Colon (tissue), 2 donors: ENCODE data around the gene C14orf39.

Experiments used
- FAIRE-seq: peaks from 2 replicates; lab custom pipeline; 2012; peaks lifted over from hg19 to GRCh38; lab: Jason Lieb, UNC
- donor health status: control.
- donor health status: control.

Gene C14orf39, protein sequence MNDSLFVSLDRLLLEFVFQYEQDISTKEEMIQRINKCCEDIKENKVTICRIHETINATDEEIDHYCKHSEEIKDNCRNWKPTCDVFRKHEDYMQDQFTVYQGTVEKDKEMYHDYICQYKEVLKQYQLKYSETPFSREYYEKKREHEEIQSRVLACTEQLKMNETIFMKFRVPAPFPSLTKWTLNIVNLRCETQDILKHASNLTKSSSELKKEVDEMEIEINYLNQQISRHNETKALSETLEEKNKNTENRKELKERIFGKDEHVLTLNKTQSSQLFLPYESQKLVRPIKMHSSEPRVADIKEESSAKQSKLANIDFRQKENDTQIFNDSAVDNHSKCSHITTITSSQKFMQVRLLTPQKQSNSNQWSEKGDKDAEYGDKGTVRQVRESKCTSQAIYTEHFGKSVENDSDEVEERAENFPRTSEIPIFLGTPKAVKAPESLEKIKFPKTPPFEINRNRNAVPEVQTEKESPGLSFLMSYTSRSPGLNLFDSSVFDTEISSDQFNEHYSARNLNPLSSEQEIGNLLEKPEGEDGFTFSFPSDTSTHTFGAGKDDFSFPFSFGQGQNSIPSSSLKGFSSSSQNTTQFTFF

GRCh38 chr14:60485598-60486251, at the start of gene C14orf39:
Gene C14orf39 (minus strand): TSS chr14:60486063. CDS start chr14:60485078, 985 bp downstream.
- FAIRE-seq: no peak

DNA sequence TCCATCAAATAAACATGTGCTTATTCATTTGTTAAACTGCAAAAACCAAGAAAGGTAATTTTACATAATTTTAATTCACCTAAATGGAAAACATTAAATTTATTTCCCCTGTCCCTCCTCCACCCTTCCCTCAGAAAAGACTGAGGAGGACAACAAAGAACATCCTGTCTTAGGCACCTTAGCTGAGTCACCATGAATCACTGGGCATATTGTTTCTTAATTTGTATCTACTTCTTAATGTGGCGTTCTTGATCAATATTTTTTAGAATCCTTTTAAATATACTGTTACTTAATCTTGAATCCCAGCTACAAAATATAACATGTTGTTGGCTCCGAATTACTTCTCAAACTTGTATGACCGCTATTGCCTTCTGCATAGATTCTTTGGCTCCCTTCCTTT, 46.6 kb upstream of the C14orf39 start:
- no peak for FAIRE-seq

- FAIRE-seq: no peak
Measured at GRCh38 chr14:60515511-60516289, 29.8 kb upstream of the C14orf39 start.

GRCh38 chr14:60514741-60515491, 29.1 kb upstream of the C14orf39 start:
- FAIRE-seq: no peak

GRCh38 chr14:60514378-60514740, 28.5 kb upstream of the C14orf39 start:
- FAIRE-seq: no peak

DNA sequence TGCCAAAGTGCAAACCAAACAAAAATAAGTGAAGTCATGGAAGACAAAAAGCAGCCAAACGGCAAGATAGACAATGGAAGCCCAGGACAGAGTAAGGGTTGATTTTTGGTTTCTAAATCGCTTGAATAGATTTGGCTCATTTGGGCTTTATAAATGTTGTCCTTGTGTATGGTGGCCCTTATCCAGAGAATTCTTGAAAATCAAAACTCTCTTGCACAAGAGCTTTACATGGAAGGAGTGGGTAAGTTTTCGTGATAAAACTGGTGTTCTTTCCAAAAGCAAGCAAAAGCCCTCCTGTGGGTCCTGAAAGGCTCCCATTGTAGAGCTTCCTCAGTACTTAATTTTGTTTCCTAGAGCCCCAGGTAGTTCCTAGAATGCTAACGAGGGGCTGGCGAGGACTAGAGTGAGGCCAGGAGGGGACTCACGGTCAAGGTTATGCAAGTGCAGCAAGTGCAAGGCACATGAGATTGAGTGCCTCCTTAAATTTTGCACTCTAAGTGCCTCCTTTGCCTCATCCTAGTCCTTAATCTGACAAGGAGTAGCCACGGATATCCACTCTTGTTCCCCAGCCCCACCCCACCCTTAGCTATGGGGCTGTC, 27.2 kb upstream of the C14orf39 start:
- no peak for FAIRE-seq

GRCh38 chr14:60512126-60512525, 26.3 kb upstream of the C14orf39 start:
- no peak for FAIRE-seq

DNA sequence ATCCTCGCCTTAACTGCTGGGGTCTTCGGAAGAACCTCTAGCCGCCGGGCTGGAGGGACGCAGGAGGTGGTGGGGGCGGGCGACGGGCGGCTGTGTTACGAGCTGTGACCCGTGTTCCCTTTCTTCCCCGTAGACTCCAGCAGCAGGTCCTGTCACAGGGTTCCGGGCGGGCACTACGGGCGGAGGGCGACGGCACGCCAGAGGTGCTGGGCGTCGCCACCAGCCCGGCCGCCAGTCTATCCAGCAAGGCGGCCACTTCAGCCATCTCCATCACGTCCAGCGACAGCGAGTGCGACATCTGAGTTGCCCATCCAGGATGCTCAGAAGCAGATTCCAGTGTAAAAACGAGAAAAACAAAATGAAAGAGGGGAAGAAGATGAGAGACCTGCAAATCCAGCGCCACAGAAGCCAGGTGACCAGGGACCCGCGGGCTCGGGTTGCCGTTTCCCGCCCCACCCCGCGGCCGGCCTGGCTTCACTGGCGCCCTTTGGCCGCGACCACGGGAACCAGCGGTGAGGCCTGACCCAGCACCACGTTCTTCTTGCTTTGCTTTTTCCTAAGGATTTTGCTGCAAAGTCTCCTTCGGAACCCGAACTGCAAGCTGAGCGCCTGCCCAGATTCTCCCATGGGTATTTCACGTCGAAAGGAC, 25.2 kb upstream of the C14orf39 start:
- FAIRE-seq: no peak

DNA sequence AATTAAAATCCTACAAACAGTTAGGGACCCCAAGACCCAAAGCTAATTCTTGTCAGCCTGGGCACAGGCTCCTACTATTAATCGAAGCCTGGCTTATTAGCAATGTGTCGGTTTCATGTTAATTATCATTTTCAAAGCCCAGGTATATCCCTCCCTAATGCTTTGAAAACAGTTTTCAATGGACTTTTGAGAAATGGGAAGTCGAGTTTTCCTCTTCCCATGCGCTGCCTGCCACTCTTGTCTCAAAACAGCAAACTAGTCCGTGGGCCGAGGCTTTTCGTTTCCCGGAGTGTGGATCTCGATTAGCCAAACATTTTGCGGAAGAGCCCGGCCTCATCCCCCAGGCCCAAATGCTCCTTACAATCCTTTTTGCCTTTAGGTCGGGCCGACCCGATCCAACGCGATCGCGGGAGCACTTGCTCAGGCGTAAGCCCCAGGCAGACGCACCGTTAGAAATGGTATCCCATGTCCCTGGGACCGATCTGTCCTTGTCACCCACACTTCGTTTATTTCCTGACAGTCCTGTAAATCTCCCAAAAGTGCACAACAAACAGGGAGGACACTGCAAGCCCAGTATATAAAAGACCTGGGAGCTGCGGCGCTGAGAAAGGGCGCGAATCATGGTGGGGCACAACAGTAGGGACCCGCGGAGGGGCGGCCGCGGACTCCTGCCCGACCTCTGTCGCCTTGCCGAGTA, 24.5 kb upstream of the C14orf39 start:
- no peak for FAIRE-seq

DNA sequence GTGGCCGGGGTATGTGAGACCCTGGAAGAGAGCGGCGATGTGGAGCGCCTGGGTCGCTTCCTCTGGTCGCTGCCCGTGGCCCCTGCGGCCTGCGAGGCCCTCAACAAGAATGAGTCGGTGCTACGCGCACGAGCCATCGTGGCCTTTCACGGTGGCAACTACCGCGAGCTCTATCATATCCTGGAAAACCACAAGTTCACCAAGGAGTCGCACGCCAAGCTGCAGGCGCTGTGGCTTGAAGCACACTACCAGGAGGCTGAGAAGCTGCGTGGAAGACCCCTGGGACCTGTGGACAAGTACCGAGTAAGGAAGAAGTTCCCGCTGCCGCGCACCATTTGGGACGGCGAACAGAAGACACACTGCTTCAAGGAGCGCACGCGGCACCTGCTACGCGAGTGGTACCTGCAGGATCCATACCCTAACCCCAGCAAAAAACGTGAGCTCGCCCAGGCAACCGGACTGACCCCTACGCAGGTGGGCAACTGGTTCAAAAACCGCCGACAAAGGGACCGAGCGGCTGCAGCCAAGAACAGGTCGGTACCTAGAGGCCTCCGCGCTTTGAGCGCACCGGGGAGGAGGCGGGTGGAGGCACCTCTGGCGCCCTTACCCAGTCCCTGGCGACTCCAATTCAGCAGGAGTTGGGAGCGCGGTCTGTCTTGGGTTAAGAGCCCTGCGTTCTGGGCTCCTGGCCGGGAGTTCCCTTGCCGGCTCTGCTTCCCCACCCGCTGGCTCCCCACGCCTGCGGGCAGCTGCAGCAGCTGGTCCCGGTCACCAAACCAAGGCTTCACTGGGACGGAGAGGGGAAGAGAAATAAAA, 23.8 kb upstream of the C14orf39 start:
- no peak for FAIRE-seq

- FAIRE-seq: no peak
Measured at GRCh38 chr14:60508707-60509437, 23.0 kb upstream of the C14orf39 start, which contains the start of gene SIX6. Gene SIX6 (plus strand): TSS chr14:60509146. CDS start chr14:60509399, 253 bp downstream.

DNA sequence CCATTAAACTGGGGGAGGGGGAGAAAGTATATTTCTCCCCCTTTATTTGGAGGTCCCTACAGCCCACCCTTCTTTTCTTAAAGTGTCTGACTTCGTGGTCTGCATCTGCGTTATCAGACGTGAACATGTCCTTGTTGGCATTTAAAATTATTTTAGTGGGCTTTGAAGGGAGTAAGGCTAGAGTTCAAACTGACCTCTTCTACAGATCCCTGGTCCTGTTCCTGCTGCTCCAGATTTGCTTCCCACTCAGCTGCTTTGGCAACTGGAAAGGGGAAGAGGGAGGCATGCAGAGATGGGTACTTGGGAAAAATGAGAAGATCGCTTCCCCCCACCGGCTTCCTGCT, 22.5 kb upstream of the C14orf39 start:
- FAIRE-seq: no peak

DNA sequence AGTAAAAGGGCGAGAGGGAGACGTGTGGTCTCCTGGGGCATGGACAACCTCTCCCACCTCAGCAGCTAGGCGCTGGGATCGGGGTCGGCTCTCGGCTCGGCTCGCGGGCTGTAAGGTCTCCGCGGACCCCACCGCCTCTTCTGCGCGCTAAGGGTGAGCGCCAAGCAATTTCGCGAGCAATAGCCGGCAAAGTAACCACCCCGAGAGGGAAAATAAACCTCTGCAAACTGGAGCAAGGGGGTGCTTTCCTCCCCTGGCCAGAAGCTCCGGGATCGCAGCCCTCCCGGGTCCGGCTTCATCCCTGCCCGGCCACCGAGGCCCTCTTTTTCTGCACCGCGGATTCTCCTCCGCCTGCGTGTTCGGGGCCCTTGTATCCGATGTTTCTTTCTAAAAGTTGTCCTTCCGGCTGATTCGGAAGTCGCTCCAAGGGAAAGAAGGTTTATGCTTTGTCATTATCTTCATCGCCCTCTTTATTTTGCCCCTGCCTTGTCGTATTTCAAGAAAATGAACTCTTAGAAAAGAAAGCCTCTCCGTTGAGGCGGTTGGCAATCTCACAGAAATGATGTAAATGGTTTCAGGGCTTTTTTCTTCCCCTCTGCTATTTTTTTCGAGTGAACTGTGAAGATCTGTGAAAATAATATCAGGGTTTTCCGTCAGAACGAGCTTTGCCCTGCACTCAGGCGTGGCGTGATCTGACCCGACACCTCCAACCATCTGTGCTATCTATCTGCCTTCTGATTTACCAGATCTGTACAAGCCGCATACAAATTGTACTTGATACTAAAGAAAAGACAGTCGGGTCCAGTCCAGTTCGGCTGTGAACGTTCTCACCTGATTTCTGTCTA, 21.3 kb upstream of the C14orf39 start:
- no peak for FAIRE-seq

- FAIRE-seq: no peak
Measured at GRCh38 chr14:60506462-60506984, 20.7 kb upstream of the C14orf39 start.

- no peak for FAIRE-seq
Measured at GRCh38 chr14:60506010-60506409, 20.1 kb upstream of the C14orf39 start.

DNA sequence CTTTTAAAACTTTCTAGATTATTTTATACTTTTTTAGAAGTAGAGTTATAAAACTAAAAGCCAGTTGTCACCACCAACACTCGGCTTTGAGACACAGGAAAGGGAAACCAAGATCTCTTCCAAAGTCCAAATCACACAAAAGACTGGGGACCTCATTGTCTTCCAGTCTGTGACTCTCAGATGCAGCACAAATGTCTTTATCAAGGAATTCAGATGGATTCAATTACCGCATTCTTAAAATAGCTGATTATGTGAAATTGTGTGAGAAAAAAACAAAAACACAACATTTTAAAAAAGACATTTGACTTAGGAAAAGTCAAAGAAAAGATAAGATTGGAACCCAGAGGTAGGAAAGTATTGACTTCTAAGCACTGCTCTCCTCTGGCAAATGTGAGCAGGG, 19.6 kb upstream of the C14orf39 start:
- no peak for FAIRE-seq

DNA sequence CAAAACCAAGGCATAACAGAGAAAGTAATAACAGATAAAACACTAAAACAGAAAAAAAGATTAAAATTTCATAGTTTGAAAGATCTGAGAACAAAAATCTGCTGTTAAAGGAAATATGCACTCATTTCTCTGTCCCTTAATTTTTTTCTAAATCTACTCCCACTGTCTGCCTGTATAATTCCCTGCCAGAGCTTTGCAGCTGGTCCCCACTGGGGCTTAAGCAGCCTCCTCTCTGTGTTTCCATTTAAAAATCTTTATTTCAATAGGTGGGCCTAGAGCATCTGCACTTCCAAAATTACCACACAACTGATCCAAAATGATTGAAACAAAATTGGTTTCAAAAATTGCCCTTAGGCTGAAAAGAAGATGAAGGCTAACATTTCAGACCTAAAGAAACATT, 16.7 kb upstream of the C14orf39 start:
- no peak for FAIRE-seq
